Right lobe of liver (tissue), 4 donors: ENCODE results near the gene IL1RAPL1.

Experiments used
- CTCF ChIP-seq, 4 donors: fragments of 200-600 bp in 3 of 4; fragments of 450-650 bp in 1 of 4; IDR thresholded peaks; one replicate each; pipeline versions ENCODE4 v1.5.1 to v1.8.0; 2016 to 2022; ENCODE audit warnings: antibody characterized with exemption in 4 of 4, mild to moderate bottlenecking in 2 of 4
- POLR2A ChIP-seq: fragments of 450-650 bp; IDR thresholded peaks from one replicate; pipeline ENCODE4 v1.6.1; 2017; ENCODE audit warnings: antibody characterized with exemption, mild to moderate bottlenecking
- donor health status: DM: no; HTN: no; CAD: no.
- donor health status: DM: no; HTN: no; CAD: no.
- donor health status: DM: no; HTN: yes; CAD: no.

- no peak for TF ChIP-seq POLR2A
- no peak for TF ChIP-seq CTCF (IDR thresholded peaks at IDR 0.05)
Observed at GRCh38 chrX:29728639-29729038, 1141.4 kb downstream of the IL1RAPL1 start.
